ENCODE data around the gene CCDC138.

Gene CCDC138

GRCh38 chr2:108924580-108925251, 138.1 kb downstream of the CCDC138 start:
- no peak for ATAC-seq
- TF ChIP-seq GLIS3 (CRISPR knock-in tag; IDR thresholded peaks at IDR 0.05) (no peak), BACH2 (CRISPR knock-in tag; IDR thresholded peaks at IDR 0.05; ENCODE audit: borderline replicate concordance) (no peak)

GRCh38 chr2:108925286-108925685, 138.7 kb downstream of the CCDC138 start:
- TF ChIP-seq CREB5 (CRISPR knock-in tag; IDR thresholded peaks at IDR 0.05; ENCODE audit: low read depth) (no peak), ZFP3 (CRISPR knock-in tag; IDR thresholded peaks at IDR 0.05) (no peak), SNAI2 (CRISPR knock-in tag; IDR thresholded peaks at IDR 0.05) (no peak), ZC3H10 (CRISPR knock-in tag; IDR thresholded peaks at IDR 0.05) (no peak), POU6F1 (CRISPR knock-in tag; IDR thresholded peaks at IDR 0.05; ENCODE audit: borderline replicate concordance, low read depth) (no peak), TOX (CRISPR knock-in tag; IDR thresholded peaks at IDR 0.05; ENCODE audit: borderline replicate concordance) (no peak), TSHZ2 (CRISPR knock-in tag; IDR thresholded peaks at IDR 0.05) (no peak), RARB (CRISPR knock-in tag; IDR thresholded peaks at IDR 0.05) (no peak), ZNF8 (CRISPR knock-in tag; IDR thresholded peaks at IDR 0.05) (no peak), OSR1 (CRISPR knock-in tag; IDR thresholded peaks at IDR 0.05) (no peak), ISL1 (CRISPR knock-in tag; IDR thresholded peaks at IDR 0.05) (no peak)
- no peak for ATAC-seq

- ATAC-seq, result no peak
- TF ChIP-seq PATZ1 (CRISPR knock-in tag; IDR thresholded peaks at IDR 0.05; ENCODE audit: borderline replicate concordance) (no peak), ESRRG (CRISPR knock-in tag; IDR thresholded peaks at IDR 0.05) (no peak), CREB5 (CRISPR knock-in tag; IDR thresholded peaks at IDR 0.05; ENCODE audit: low read depth) (no peak), ZNF8 (CRISPR knock-in tag; IDR thresholded peaks at IDR 0.05) (no peak), CSRNP3 (CRISPR knock-in tag; IDR thresholded peaks at IDR 0.05) (no peak), SNAI2 (CRISPR knock-in tag; IDR thresholded peaks at IDR 0.05) (no peak), ZFP30 (CRISPR knock-in tag; IDR thresholded peaks at IDR 0.05) (no peak), ZFP3 (CRISPR knock-in tag; IDR thresholded peaks at IDR 0.05) (no peak), ISL1 (CRISPR knock-in tag; IDR thresholded peaks at IDR 0.05) (no peak), ZNF70 (CRISPR knock-in tag; IDR thresholded peaks at IDR 0.05) (no peak), ZC3H10 (CRISPR knock-in tag; IDR thresholded peaks at IDR 0.05) (no peak), ARNTL (CRISPR knock-in tag; IDR thresholded peaks at IDR 0.05; ENCODE audit: borderline replicate concordance, low read depth) (no peak), ZNF565 (CRISPR knock-in tag; conservative IDR thresholded peaks at IDR 0.05; ENCODE audit: low read depth) (no peak), CSDC2 (CRISPR knock-in tag; IDR thresholded peaks at IDR 0.05) (no peak), PPARA (CRISPR knock-in tag; IDR thresholded peaks at IDR 0.05; ENCODE audit: borderline replicate concordance) (no peak)
Observed at GRCh38 chr2:108925735-108926134, 139.2 kb downstream of the CCDC138 start.

All from SK-N-SH treated with all-trans-retinoic acid at 6 μM for 48 hours (cell line).